ENCODE measurements around the gene CAMK2D. TPM values are rescaled to one million over a fixed set of nuclear protein-coding genes. Genes with fewer than 3 reads are reported as not detected.

CAMK2D gene
- total and polyA plus RNA-seq, 2 experiments from 2014 or later, result 36.8 to 99.1 TPM

DNA sequence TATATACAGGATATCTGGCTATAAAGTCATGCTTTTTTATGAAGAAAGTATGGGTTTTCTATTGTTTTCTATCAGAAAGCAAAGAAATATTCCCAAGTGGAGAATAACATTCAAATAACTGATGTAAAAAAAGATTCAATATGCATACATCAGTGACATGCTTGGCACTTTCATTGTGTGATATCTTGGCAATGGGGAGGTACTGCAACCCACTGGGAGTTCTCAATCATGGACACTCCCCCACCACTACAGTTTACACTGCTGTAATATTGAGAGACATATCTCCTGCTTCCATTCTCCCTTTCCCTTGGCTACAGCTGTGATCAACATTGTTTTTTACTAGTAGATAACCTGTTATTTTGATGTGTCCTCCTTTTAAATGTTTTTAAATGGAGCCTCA is 257.8 kb downstream of the CAMK2D start:
- TF ChIP-seq EZH2 (IDR thresholded peaks at IDR 0.05; ENCODE audit: borderline replicate concordance), result no peak
- no peak for TF ChIP-seq EZH2phosphoT487 (IDR thresholded peaks at IDR 0.05; ENCODE audit: low read depth, severe bottlenecking, unreplicated experiment)
- TF ChIP-seq, protein P1, sequence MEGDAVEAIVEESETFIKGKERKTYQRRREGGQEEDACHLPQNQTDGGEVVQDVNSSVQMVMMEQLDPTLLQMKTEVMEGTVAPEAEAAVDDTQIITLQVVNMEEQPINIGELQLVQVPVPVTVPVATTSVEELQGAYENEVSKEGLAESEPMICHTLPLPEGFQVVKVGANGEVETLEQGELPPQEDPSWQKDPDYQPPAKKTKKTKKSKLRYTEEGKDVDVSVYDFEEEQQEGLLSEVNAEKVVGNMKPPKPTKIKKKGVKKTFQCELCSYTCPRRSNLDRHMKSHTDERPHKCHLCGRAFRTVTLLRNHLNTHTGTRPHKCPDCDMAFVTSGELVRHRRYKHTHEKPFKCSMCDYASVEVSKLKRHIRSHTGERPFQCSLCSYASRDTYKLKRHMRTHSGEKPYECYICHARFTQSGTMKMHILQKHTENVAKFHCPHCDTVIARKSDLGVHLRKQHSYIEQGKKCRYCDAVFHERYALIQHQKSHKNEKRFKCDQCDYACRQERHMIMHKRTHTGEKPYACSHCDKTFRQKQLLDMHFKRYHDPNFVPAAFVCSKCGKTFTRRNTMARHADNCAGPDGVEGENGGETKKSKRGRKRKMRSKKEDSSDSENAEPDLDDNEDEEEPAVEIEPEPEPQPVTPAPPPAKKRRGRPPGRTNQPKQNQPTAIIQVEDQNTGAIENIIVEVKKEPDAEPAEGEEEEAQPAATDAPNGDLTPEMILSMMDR (IDR thresholded peaks at IDR 0.05; ENCODE audit: poor library complexity), result no peak
- no peak for DNase-seq (ENCODE audit: low spot score)

DNA sequence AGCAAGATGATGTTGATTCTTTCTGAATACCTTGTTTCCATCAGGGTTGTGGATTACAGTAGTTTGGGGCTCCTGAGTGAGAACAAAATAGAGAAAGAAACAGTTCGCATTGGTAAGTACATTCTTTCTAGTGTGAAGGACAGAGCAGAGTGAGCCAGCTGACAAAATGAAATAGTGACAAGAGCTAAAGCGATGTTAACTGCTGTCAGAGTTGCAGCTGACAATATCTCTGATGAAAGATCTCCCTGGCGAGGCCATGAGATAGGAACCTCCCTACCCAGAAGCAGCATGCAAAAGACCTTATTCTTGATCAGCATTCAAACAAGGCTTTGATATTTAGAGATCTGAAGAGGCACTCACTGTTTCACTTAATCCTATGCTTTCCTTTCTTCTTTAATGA is 258.6 kb downstream of the CAMK2D start:
- Histone ChIP-seq H3K9me3 (ENCODE audit: low read depth) (no peaks in the 10 kb centered on the region), H3K4me2 (no peak overlapping the region), H3K36me3 (replicated peaks; ENCODE audit: insufficient read depth, low read depth) (no peaks in the 10 kb centered on the region), H3K79me2 (no peaks in the 10 kb centered on the region), H3K4me3 (no peak overlapping the region), H4K20me1 (ENCODE audit: insufficient read depth, poor library complexity, severe bottlenecking) (no peaks in the 10 kb centered on the region), H3K27ac (no peak overlapping the region), H2AFZ (no peak overlapping the region), H3K4me1 (ENCODE audit: insufficient read depth) (no peaks in the 10 kb centered on the region), H3K27me3 (no peaks in the 10 kb centered on the region), H3K9me2 (replicated peaks; ENCODE audit: insufficient read depth) (no peaks in the 10 kb centered on the region)
- no peak for DNase-seq (ENCODE audit: low spot score)
- no peak for TF ChIP-seq EZH2 (IDR thresholded peaks at IDR 0.05; ENCODE audit: borderline replicate concordance)
- 95% methylated on average over 3 of the region's 3 CpGs for WGBS (ENCODE audit: low lambda C conversion rate, missing lambda C conversion rate)

More for the DNA sequence above, 257.8 kb downstream of the CAMK2D start:
- Histone ChIP-seq H3K27ac (no peak overlapping the region), H3K9me3 (ENCODE audit: low read depth) (no peaks in the 10 kb centered on the region), H4K20me1 (ENCODE audit: insufficient read depth, poor library complexity, severe bottlenecking) (no peaks in the 10 kb centered on the region), H2AFZ (no peak overlapping the region), H3K36me3 (replicated peaks; ENCODE audit: insufficient read depth, low read depth) (no peaks in the 10 kb centered on the region), H3K79me2 (no peaks in the 10 kb centered on the region), H3K4me3 (no peak overlapping the region), H3K4me1 (ENCODE audit: insufficient read depth) (no peaks in the 10 kb centered on the region), H3K4me2 (no peak overlapping the region), H3K27me3 (no peaks in the 10 kb centered on the region), H3K9me2 (replicated peaks; ENCODE audit: insufficient read depth) (no peaks in the 10 kb centered on the region)

DNA sequence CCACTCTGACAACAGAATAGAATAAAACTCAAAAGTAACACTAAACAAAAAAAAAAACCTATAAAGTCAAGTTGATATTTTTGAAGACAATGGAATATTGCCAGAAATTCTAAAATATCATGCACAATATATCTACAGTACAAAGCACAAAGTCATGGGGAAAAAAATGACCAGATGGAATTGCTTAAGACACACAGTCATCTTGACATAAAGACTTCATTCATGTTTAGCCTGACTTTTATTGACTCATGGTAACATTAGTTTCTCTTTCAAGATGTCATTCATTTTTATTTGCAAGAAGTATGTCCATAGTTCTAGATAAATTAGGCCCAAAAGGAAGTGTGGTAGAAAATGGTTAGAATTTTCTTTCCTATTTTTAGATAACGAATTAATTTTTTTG is 259.1 kb downstream of the CAMK2D start:
- DNase-seq (ENCODE audit: low spot score), result no peak
- no peak overlapping the region for H3K27ac ChIP-seq
- no peaks in the 10 kb centered on the region for H3K9me3 ChIP-seq (ENCODE audit: low read depth)
- no peak for TF ChIP-seq EZH2phosphoT487 (IDR thresholded peaks at IDR 0.05; ENCODE audit: low read depth, severe bottlenecking, unreplicated experiment)
- TF ChIP-seq, protein P1 (IDR thresholded peaks at IDR 0.05; ENCODE audit: poor library complexity), result no peak
- no peak for TF ChIP-seq EZH2 (IDR thresholded peaks at IDR 0.05; ENCODE audit: borderline replicate concordance)
- no peaks in the 10 kb centered on the region for H4K20me1 ChIP-seq (ENCODE audit: insufficient read depth, poor library complexity, severe bottlenecking)
- no peaks in the 10 kb centered on the region for H3K79me2 ChIP-seq
- no peak overlapping the region for H3K4me2 ChIP-seq
- no peaks in the 10 kb centered on the region for H3K27me3 ChIP-seq
- WGBS (ENCODE audit: low lambda C conversion rate, missing lambda C conversion rate), result 90% methylated on average over 1 of the region's 1 CpG
- no peaks in the 10 kb centered on the region for H3K36me3 ChIP-seq (replicated peaks; ENCODE audit: insufficient read depth, low read depth)
- no peaks in the 10 kb centered on the region for H3K4me1 ChIP-seq (ENCODE audit: insufficient read depth)
- H3K9me2 ChIP-seq (replicated peaks; ENCODE audit: insufficient read depth), result no peaks in the 10 kb centered on the region
- no peak overlapping the region for H2AFZ ChIP-seq
- no peak overlapping the region for H3K4me3 ChIP-seq

DNA sequence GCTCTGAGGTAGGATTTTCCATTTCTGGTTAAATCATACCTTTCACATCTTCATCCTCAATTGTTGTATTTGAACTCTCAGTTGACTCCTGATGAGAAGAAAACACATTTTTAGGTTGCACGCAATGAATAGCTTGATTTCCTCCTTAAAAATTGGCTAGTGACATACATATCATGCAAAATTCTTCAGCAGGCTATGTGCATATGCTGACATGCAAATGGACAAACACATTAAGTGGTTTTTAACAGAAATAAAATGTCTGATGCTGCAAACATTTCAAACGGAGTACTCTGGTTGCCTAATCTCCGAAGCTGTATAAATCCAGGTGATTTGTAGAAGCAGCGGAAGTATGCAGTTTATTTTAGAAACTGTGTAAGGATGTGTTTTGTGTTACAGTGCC is 261.1 kb downstream of the CAMK2D start:
- Histone ChIP-seq H3K27ac (no peak overlapping the region), H3K27me3 (no peaks in the 10 kb centered on the region), H2AFZ (no peak overlapping the region), H3K4me1 (ENCODE audit: insufficient read depth) (no peaks in the 10 kb centered on the region), H3K4me2 (no peak overlapping the region), H3K4me3 (no peak overlapping the region), H3K9me3 (ENCODE audit: low read depth) (no peaks in the 10 kb centered on the region), H3K9me2 (replicated peaks; ENCODE audit: insufficient read depth) (no peaks in the 10 kb centered on the region), H4K20me1 (ENCODE audit: insufficient read depth, poor library complexity, severe bottlenecking) (no peaks in the 10 kb centered on the region), H3K79me2 (no peaks in the 10 kb centered on the region), H3K36me3 (replicated peaks; ENCODE audit: insufficient read depth, low read depth) (no peaks in the 10 kb centered on the region)
- no peak for DNase-seq (ENCODE audit: low spot score)
- 83% methylated on average over 4 of the region's 4 CpGs for WGBS (ENCODE audit: low lambda C conversion rate, missing lambda C conversion rate)
- TF ChIP-seq, protein P1 (IDR thresholded peaks at IDR 0.05; ENCODE audit: poor library complexity), result no peak
- TF ChIP-seq EZH2phosphoT487 (IDR thresholded peaks at IDR 0.05; ENCODE audit: low read depth, severe bottlenecking, unreplicated experiment), result no peak
- no peak for TF ChIP-seq EZH2 (IDR thresholded peaks at IDR 0.05; ENCODE audit: borderline replicate concordance)

All from hepatocyte (in vitro differentiated cells).